NCI-H128 (cell line): Measurements from ENCODE around the gene TSGA10.
"Not testable (repeated sequence)": the region's sequence is repeated elsewhere in the genome, so short reads cannot be mapped to it uniquely, and the experiment has no call there.

ENCODE experiments used
- DNase-seq: peaks from one replicate; lab custom pipeline; 2025; ENCODE audit not compliant: unreplicated experiment; lab: John Stamatoyannopoulos, UW

The TSGA10 gene

GRCh38 chr2:99156891-99157290 lies 2.1 kb upstream of the TSGA10 start:
- DNase-seq: no peak

- DNase-seq: no peak
Measured at GRCh38 chr2:99153921-99154604, 679 bp downstream of the TSGA10 start.

- no peak for DNase-seq
Measured at GRCh38 chr2:99152199-99152895, 2.4 kb downstream of the TSGA10 start.

- no peak for DNase-seq
Measured at GRCh38 chr2:99150706-99151105, 4.0 kb downstream of the TSGA10 start.

GRCh38 chr2:99141110-99142108 lies 13.3 kb downstream of the TSGA10 start, which contains the start of gene C2orf15:
Gene C2orf15 (plus strand): TSS chr2:99141707. CDS start chr2:99150559, 8,852 bp downstream.
- peak; percentile 99 for DNase-seq

- no peak for DNase-seq
Measured at GRCh38 chr2:99140860-99141109, 14.0 kb downstream of the TSGA10 start.

GRCh38 chr2:99140056-99140859 lies 14.5 kb downstream of the TSGA10 start:
- DNase-seq: no peak

GRCh38 chr2:99139003-99139402 lies 15.7 kb downstream of the TSGA10 start:
- no peak for DNase-seq

- DNase-seq: not testable (repeated sequence)
Measured at GRCh38 chr2:99135044-99135556, 19.6 kb downstream of the TSGA10 start.

GRCh38 chr2:99127981-99128380 lies 26.8 kb downstream of the TSGA10 start:
- DNase-seq: no peak

GRCh38 chr2:99112617-99113016 lies 42.1 kb downstream of the TSGA10 start:
- DNase-seq: no peak

- no peak for DNase-seq
Measured at GRCh38 chr2:99111945-99112344, 42.8 kb downstream of the TSGA10 start.

GRCh38 chr2:99111236-99111635 lies 43.5 kb downstream of the TSGA10 start:
- DNase-seq: no peak

GRCh38 chr2:99106913-99107312 lies 47.8 kb downstream of the TSGA10 start:
- DNase-seq: no peak

GRCh38 chr2:99104006-99104405 lies 50.7 kb downstream of the TSGA10 start:
- no peak for DNase-seq

GRCh38 chr2:99101697-99102096 lies 53.0 kb downstream of the TSGA10 start:
- no peak for DNase-seq

GRCh38 chr2:99096728-99097127 lies 58.0 kb downstream of the TSGA10 start:
- no peak for DNase-seq

GRCh38 chr2:99088017-99088416 lies 66.7 kb downstream of the TSGA10 start:
- no peak for DNase-seq

GRCh38 chr2:99086385-99086784 lies 68.4 kb downstream of the TSGA10 start:
- DNase-seq: no peak

- DNase-seq: no peak
Measured at GRCh38 chr2:99085421-99085820, 69.3 kb downstream of the TSGA10 start.

- no peak for DNase-seq
Measured at GRCh38 chr2:99084256-99084655, 70.5 kb downstream of the TSGA10 start.
